A549 treated with DMSO at 1 μM for 4 hours (cell line): ENCODE measurements around the gene NKTR. TPM values are rescaled to one million over a fixed set of nuclear protein-coding genes. Genes with fewer than 3 reads are reported as not detected.

ENCODE experiments used
- total RNA-seq: library from RNA; stranded (reverse); fragments of 200-300 nt; extraction: Qiagen RNA extraction; gene quantifications from 5 replicates; pipeline ENCODE4 v1.2.3, GENCODE V29; 2022; ENCODE audit warnings: low read depth

The NKTR gene
- total RNA-seq = 9.0 to 13.9 TPM (median 12.5 TPM) in 5 replicates

DNA sequence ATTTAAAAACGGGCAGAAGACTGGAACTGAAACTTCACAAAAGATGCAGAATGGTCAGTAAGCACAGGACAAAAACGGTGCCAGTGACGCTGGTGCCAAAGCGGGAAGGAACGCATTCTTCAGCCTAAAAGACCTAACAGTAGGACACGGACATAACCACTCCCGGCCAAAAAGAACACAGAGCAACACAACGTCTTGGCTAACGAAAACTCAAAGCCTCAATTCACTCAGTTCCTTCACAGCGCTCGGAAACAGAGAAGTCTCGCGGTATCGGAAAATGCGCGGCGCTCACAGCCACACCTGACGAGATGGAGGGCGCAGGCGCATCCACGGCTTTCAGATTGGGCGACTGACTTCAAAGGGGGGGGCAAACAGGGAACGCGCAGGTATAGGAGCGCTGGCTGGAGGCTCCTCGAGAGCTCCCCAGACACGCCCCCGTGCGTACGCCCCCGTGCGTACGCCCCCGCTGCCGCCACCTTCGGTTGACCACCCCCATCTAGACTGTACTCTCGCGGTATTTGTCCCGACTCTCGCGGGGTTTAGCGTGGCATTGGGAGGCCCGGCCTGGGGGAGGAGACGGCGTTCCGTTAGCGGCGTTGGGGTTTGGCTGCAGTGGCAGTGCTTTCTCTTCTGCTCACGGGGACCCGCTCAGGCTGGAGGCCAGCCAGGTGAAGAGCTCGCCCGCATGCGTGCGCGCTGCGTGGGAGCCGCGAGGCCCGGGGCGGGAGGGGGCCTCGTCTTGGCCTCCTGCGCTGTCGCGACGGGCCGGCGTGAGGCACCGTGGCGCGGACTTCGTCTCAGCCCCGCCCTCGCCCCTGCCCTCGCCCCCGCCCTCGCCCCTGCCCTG lies at the start of gene NKTR:
Gene NKTR (plus strand): TSS at position 576 of the 847 bp plus-strand sequence. CDS start 321 bp downstream, outside the sequence.

DNA sequence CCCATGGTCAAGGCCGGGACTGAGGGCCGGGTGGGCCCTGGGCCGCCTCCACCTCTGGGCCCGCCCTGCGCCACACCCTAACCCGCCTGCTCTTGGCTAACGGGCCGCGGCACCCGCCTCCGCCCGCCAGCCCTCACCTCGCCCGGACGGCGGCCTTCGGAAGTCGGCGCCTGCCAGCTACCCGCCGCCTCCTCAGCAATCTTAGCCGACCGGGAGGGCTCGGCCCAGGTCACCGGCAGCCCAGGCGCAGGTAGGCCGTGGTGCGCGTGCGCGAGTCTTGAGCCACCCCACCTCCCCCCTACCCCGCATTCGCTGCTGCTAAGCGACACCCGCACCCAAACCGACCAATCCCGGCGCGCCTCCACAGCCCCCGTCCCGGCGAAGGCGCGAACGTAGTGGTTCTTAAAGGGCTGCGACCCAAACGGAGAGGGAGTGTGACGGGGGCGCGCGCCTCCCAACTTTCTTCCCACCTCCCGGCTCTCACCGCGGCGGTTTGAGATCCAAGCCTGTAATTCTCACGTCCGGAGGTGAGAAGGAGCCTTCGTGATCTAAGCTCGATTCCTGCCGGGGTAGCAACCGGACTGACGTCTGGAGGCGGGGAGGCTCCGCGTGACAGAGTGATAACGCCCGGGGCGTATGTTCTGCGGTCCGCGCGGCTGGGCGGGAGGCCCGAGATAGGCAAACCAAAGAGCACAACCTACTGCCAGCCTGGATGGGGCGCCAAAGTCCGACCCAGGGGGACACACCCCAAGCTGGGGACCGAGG lies 18.6 kb upstream of the NKTR start, which contains the start of gene SEC22C:
Gene SEC22C (minus strand): TSS at position 259 of the 765 bp plus-strand sequence. CDS start 12,921 bp downstream, outside the sequence.

DNA sequence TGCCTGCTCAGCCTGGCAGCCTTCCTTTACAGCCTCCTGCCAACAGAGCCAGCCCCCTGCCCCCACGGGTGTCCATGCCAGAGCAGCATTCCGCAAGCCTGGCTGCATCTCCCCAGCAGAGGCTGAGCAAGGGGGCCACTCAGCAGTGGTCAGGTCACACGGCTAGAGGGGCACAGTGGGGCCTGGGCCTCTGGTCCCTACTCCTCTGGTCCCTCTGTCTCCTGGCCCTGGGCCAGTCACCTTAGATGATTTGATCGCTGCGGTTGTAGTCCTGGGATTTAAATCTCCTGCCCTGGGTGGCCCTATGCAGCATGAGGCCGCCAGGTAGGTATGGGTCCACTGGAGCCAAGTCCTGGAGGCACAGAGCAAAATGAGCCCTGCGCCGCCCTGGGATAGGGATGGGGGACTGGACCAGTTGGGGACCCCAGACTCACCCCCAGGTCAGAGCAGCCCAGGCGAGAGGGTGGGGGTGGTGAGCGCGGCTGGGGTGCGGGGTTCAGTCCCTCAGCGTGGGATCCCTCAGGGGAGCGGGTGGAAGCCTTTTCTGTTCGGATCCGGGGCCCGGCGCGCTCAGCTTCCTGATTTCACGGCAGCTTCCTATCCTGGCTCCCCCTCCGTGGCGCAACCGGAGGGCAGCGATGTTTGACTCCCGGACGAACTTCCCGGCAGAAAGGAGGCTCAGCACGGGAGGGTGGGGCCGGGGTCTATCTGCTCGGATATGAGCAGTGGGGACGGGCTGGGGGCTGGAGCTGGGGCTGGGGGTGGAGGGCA lies 53.3 kb downstream of the NKTR start, which contains the start of gene ZBTB47:
Gene ZBTB47 (plus strand): TSS at position 138 of the 771 bp plus-strand sequence. CDS start 4,659 bp downstream, outside the sequence.

DNA sequence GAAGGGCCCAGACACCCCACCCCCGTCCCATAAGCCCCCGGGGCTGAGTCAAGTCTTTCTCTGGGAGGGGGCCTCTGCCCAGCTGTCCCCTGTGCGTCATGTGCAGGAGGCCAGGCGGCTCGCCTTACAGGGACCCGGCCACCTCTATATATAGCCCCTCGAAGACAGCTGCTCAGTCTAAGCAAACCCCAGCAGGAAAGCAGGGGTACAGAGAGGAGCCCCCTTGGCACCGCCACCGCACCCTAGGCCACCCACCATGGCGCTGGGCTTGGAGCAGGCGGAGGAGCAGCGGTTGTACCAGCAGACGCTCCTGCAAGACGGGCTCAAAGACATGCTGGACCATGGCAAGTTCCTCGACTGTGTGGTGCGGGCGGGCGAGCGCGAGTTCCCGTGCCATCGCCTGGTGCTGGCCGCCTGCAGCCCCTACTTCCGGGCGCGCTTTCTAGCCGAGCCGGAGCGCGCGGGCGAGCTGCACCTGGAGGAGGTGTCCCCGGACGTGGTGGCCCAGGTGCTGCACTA lies 84.9 kb downstream of the NKTR start, which contains the start of gene KLHL40:
Gene KLHL40 (plus strand): TSS at position 175 of the 519 bp plus-strand sequence. CDS start 82 bp downstream, at position 257.

Other genes with a start within 250 kb of the NKTR start
- not detected in 5 replicates for gene LYZL4, start 190.1 kb upstream of the NKTR start, total RNA-seq
- 0.46 to 0.82 TPM (median 0.66 TPM) in 5 replicates for gene VIPR1, start 98.0 kb upstream of the NKTR start, total RNA-seq
- 28.5 to 35.4 TPM (median 33.6 TPM) in 5 replicates for gene SEC22C, start 18.7 kb upstream of the NKTR start, total RNA-seq
- 16.8 to 20.9 TPM (median 19.6 TPM) in 5 replicates for gene SS18L2, start 9.8 kb upstream of the NKTR start, total RNA-seq
- 6.0 to 7.4 TPM (median 6.5 TPM) in 5 replicates for gene ZBTB47, start 53.0 kb downstream of the NKTR start, total RNA-seq
- gene KLHL40, start 84.9 kb downstream of the NKTR start, total RNA-seq = not detected in 5 replicates
- gene HHATL, start 102.1 kb downstream of the NKTR start, total RNA-seq = 0.30 TPM in 1 of 5 replicates, not detected in the others
- 0.40 to 0.79 TPM (median 0.58 TPM) in 5 replicates for gene CCDC13, start 172.6 kb downstream of the NKTR start, total RNA-seq
- gene HIGD1A, start 203.8 kb downstream of the NKTR start, total RNA-seq = 71.6 to 94.3 TPM (median 78.6 TPM) in 5 replicates
- gene ACKR2, start 208.8 kb downstream of the NKTR start, total RNA-seq = 0.07 TPM in 1 of 5 replicates, not detected in the others